Upper lobe of left lung (tissue), 6 donors: ENCODE results near the gene CLSTN2. TPM values are rescaled to one million over a fixed set of nuclear protein-coding genes. Genes with fewer than 3 reads are reported as not detected.

Experiments
- ATAC-seq, 2 donors: fragments of 200-7000 bp; cut with Tn5 transposase; one replicate each; pipeline ENCODE4 v1.9.1; 2022; ENCODE audit warnings: mild to moderate bottlenecking in 2 of 2, moderate library complexity in 2 of 2; ENCODE audit not compliant: low FRiP score in 2 of 2
- DNase-seq, 2 donors: peaks; one replicate each; pipeline ENCODE4 v3.0.0-alpha.2; 2019 to 2020
- H3K27ac ChIP-seq, 4 donors: fragments of 200-600 bp; sonication (generic); one replicate each; pipeline ENCODE4 v1.5.1; 2016 to 2019
- H3K27me3 ChIP-seq, 4 donors: fragments of 200-600 bp; sonication (generic); one replicate each; pipeline ENCODE4 v1.5.1; 2017 to 2019
- H3K36me3 ChIP-seq, 4 donors: fragments of 200-600 bp; sonication (generic); one replicate each; pipeline ENCODE4 v1.5.1; 2016 to 2019
- H3K4me1 ChIP-seq, 4 donors: fragments of 200-600 bp; sonication (generic); one replicate each; pipeline ENCODE4 v1.5.1; 2018 to 2019
- H3K4me3 ChIP-seq, 4 donors: fragments of 200-600 bp; sonication (generic); one replicate each; pipeline ENCODE4 v1.5.1; 2017 to 2019; ENCODE audit warnings: mild to moderate bottlenecking in 2 of 4, moderate library complexity in 1 of 4
- H3K9me3 ChIP-seq, 4 donors: fragments of 200-600 bp; sonication (generic); one replicate each; pipeline ENCODE4 v1.5.1; 2018 to 2019
- EP300 ChIP-seq, 4 donors: sonication (generic); formaldehyde crosslinking; IDR thresholded peaks; one replicate each; pipeline ENCODE4 v1.5.1; 2017; ENCODE audit warnings: antibody characterized with exemption in 4 of 4, control low read depth in 2 of 4
- POLR2A ChIP-seq, 4 donors: fragments of 450-650 bp; IDR thresholded peaks; one replicate each; pipeline ENCODE4 v1.5.1; 2016 to 2017; ENCODE audit warnings: antibody characterized with exemption in 4 of 4, mild to moderate bottlenecking in 2 of 4
- POLR2AphosphoS5 ChIP-seq, 2 donors: sonication (generic); formaldehyde crosslinking; IDR thresholded peaks; one replicate each; pipeline ENCODE4 v1.5.1; 2017; ENCODE audit warnings: antibody characterized with exemption in 2 of 2
- WGBS, 2 donors: methylation state at CpG; one replicate each; pipeline ENCODE4 v1.1.5; 2017 to 2018; 5-methylcytosine and 5-hydroxymethylcytosine counted together
- total RNA-seq, 6 donors: library from RNA; depleted of rRNA in 4 of 6; stranded (reverse); fragments of >200 nt in 4 of 6; gene quantifications; one replicate each; pipeline versions ENCODE4 v1.1.0 to v1.2.1, GENCODE V29; 2016 to 2021
- TF ChIP-seq, protein P1 (sequence below), 6 experiments: fragments of 450-650 bp in 4 of 6; fragments of 200-600 bp in 2 of 6; sonication (generic) in 2 of 6; IDR thresholded peaks; one replicate each; pipeline ENCODE4 v1.5.1; 2016 to 2019; ENCODE audit warnings: antibody characterized with exemption in 6 of 6
- donor health status: DM: no; HTN: no; CAD: no; lungs with moderate emphysema.
- donor health status: DM: no; HTN: yes; CAD: no; lungs with severe emphysema.

CLSTN2 gene
- total RNA-seq, 6 donors from 2014 or later: 1.0 to 4.3 (median 1.6) TPM

DNA sequence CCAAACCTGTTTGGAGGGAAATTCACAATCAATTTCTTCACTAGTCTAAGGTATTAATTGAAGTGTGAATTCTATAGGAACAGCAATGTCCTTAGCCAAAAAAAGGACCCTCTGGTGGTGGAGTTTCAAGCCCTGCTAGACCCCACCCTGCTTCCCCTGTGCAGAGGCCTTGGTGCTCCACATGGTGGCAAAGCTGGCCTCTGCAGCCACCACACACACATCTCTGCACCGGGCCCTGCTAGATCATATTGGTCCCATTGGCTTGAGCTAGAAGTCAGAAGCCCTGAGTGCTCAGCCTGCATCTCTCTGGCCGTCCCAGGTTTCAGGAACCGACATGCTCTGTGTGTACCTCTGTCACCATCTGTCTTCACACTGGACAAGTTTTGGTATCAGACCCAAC, 522.0 kb downstream of the CLSTN2 start:
- 90 to 91% methylated on average over 3 of the region's 3 CpGs for WGBS, 2 donors
- DNase-seq (no peak), ATAC-seq (no peak)
- H3K36me3 ChIP-seq: no peaks in the 10 kb centered on the region
- H3K9me3 ChIP-seq: no peaks in the 10 kb centered on the region
- H3K27me3 ChIP-seq: no peaks in the 10 kb centered on the region
- H3K4me1 ChIP-seq: no peaks in the 10 kb centered on the region
- H3K4me3 ChIP-seq: no peak overlapping the region
- H3K27ac ChIP-seq: no peak overlapping the region
- TF ChIP-seq, protein P1, sequence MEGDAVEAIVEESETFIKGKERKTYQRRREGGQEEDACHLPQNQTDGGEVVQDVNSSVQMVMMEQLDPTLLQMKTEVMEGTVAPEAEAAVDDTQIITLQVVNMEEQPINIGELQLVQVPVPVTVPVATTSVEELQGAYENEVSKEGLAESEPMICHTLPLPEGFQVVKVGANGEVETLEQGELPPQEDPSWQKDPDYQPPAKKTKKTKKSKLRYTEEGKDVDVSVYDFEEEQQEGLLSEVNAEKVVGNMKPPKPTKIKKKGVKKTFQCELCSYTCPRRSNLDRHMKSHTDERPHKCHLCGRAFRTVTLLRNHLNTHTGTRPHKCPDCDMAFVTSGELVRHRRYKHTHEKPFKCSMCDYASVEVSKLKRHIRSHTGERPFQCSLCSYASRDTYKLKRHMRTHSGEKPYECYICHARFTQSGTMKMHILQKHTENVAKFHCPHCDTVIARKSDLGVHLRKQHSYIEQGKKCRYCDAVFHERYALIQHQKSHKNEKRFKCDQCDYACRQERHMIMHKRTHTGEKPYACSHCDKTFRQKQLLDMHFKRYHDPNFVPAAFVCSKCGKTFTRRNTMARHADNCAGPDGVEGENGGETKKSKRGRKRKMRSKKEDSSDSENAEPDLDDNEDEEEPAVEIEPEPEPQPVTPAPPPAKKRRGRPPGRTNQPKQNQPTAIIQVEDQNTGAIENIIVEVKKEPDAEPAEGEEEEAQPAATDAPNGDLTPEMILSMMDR (IDR thresholded peaks at IDR 0.05): no peak
- no peak for TF ChIP-seq POLR2A (IDR thresholded peaks at IDR 0.05)
- no peak for TF ChIP-seq EP300 (IDR thresholded peaks at IDR 0.05)
- no peak for TF ChIP-seq POLR2AphosphoS5 (IDR thresholded peaks at IDR 0.05)

DNA sequence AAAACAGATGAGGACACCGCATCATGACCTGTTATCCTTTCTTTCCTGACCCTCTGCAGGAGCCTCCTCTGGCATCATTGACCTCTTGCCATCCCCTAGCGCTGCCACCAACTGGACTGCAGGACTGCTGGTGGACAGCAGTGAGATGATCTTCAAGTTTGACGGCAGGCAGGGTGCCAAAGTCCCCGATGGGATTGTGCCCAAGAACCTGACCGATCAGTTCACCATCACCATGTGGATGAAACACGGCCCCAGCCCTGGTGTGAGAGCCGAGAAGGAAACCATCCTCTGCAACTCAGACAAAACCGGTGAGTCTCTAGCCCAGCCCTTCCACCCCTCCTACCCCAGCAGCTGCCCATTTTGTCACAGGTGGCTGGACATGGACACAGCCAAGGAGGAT, 524.5 kb downstream of the CLSTN2 start:
- DNase-seq (no peak), ATAC-seq (no peak)
- Histone ChIP-seq H3K27me3 (no peaks in the 10 kb centered on the region), H3K4me3 (no peak overlapping the region), H3K9me3 (no peaks in the 10 kb centered on the region), H3K36me3 (no peaks in the 10 kb centered on the region), H3K4me1 (no peaks in the 10 kb centered on the region), H3K27ac (no peak overlapping the region)
- 81 to 85% methylated on average over 7 of the region's 8 CpGs for WGBS, 2 donors
- no peak for TF ChIP-seq EP300 (IDR thresholded peaks at IDR 0.05)
- TF ChIP-seq, protein P1 (IDR thresholded peaks at IDR 0.05): no peak
- TF ChIP-seq POLR2A (IDR thresholded peaks at IDR 0.05): no peak
- no peak for TF ChIP-seq POLR2AphosphoS5 (IDR thresholded peaks at IDR 0.05)

DNA sequence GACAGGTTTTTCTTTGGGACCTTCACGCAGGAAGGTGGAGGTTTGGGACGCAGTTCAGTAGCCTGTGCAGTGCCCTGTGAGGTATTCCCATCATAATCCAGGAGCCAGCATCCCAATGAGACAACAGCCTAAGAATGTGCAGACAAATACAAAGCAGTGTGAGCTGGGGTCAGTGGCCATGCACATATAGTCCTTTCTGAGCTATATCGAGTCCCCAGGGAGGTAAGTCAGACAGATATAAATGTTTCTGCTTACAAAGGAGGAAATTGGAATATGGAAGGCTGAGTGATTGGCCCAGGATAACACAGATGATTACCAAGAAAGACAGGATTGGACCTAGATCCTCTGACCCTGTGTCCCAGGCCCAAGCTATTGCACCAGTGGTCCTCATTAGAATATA, 526.3 kb downstream of the CLSTN2 start:
- no peaks in the 10 kb centered on the region for H3K27me3 ChIP-seq
- H3K9me3 ChIP-seq: no peaks in the 10 kb centered on the region
- H3K27ac ChIP-seq: no peak overlapping the region
- no peak for DNase-seq
- H3K4me3 ChIP-seq: no peak overlapping the region
- H3K36me3 ChIP-seq: no peaks in the 10 kb centered on the region
- TF ChIP-seq, protein P1 (IDR thresholded peaks at IDR 0.05): no peak
- TF ChIP-seq EP300 (IDR thresholded peaks at IDR 0.05) (no peak), POLR2AphosphoS5 (IDR thresholded peaks at IDR 0.05) (no peak), POLR2A (IDR thresholded peaks at IDR 0.05) (no peak)
- 89 to 92% methylated on average over 3 of the region's 3 CpGs for WGBS, 2 donors
- ATAC-seq: no peak
- H3K4me1 ChIP-seq: no peaks in the 10 kb centered on the region

DNA sequence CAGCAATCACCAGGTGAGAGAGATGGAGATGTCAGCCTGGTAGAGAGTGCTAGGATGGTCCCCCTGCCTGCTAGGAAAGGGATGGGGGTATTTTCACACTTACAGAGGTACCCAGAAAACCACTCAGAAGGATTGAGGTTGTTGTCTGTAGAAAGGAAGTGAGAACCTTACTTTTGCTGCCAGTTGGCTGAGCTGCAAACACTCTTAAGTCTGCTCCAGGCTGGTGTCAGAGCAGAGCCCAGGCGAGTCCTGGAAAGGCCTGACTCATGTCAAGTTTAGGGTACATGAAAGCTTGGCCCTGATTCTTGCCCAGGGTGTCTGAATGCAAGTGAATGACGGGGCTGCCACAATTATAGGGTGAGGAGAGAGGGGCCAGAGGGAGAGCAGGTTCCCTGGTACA, 528.4 kb downstream of the CLSTN2 start:
- no peak for TF ChIP-seq EP300 (IDR thresholded peaks at IDR 0.05)
- no peaks in the 10 kb centered on the region for H3K36me3 ChIP-seq
- no peak overlapping the region for H3K27ac ChIP-seq
- no peak overlapping the region for H3K4me3 ChIP-seq
- DNase-seq (no peak), ATAC-seq (no peak)
- 54 to 56% methylated on average over 2 of the region's 2 CpGs for WGBS, 2 donors
- H3K27me3 ChIP-seq: no peaks in the 10 kb centered on the region
- H3K4me1 ChIP-seq: peaks cover 0 to 5% (median 4%) of the 10 kb centered on the region in 4 donors
- H3K9me3 ChIP-seq: no peaks in the 10 kb centered on the region

DNA sequence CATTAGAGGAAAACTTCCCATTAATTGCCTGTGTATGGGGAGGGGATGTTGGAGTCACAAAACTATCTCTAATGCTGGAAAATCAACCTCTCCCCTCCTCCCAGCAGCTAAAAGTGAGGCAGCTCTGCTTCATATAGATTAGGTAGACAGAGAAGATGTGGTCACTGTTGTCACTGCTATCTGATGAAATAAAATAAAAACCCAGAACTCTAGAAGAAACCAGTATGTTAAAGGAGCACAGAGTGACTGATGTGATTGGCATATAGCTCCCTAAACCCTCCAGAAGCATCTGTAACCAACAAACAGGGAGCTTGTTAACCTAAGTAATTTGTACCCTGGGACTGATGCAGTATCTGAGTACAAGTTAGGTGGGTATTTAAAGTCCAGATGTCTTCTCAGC, 531.0 kb downstream of the CLSTN2 start:
- Histone ChIP-seq H3K4me3 (no peak overlapping the region), H3K36me3 (no peaks in the 10 kb centered on the region), H3K4me1 (peaks cover 0 to 5% (median 4%) of the 10 kb centered on the region in 4 donors), H3K27ac (no peak overlapping the region), H3K9me3 (no peaks in the 10 kb centered on the region), H3K27me3 (no peaks in the 10 kb centered on the region)
- ATAC-seq: no peak
- TF ChIP-seq POLR2A (IDR thresholded peaks at IDR 0.05) (no peak), EP300 (IDR thresholded peaks at IDR 0.05) (no peak), POLR2AphosphoS5 (IDR thresholded peaks at IDR 0.05) (no peak)
- TF ChIP-seq, protein P1 (IDR thresholded peaks at IDR 0.05): no peak
- no peak for DNase-seq
